ENCODE measurements around the gene CACFD1. TPM values are rescaled to one million over a fixed set of nuclear protein-coding genes. Genes with fewer than 3 reads are reported as not detected.

Gene CACFD1
- total and polyA plus RNA-seq, 2 of the 4 experiments (the other 2 are of a cell fraction) = 2.0 to 6.6 TPM

GRCh38 chr9:133471551-133472276, 11.9 kb downstream of the CACFD1 start:
- ChIA-PET CTCF (no interaction called here), POLR2A (ENCODE audit: unreplicated experiment) (no interaction called here)
- Histone ChIP-seq H3K36me3 (ENCODE audit: control insufficient read depth, insufficient read depth, low read length) (peaks cover 3% of the 10 kb centered on the region; the same call in 1 of the 2 replicates), H2AK9ac (replicated peaks; ENCODE audit: low read depth, low read length, poor library complexity) (no peak overlapping the region), H3K9ac (ENCODE audit: low read depth, low read length) (no peak overlapping the region), H3K27me3 (ENCODE audit: control insufficient read depth, insufficient read depth, low read length) (no peaks in the 10 kb centered on the region), H2AK5ac (ENCODE audit: low read depth, low read length) (no peak overlapping the region), H3K4me3 (ENCODE audit: insufficient read depth, low read depth, low read length) (no peak overlapping the region), H3K56ac (ENCODE audit: extremely low read depth, insufficient read depth, low read length) (no peak overlapping the region), H3K23ac (ENCODE audit: low read depth, low read length) (no peak overlapping the region), H3K79me1 (ENCODE audit: low read depth in 1 of 2, low read length in 2 of 2) (no peaks in the 10 kb centered on the region), H4K20me1 (ENCODE audit: insufficient read depth, low read length) (no peaks in the 10 kb centered on the region), H2AFZ (replicated peaks; ENCODE audit: low read length, poor library complexity) (no peak overlapping the region), H4K91ac (ENCODE audit: insufficient read depth, low read depth, low read length) (no peak overlapping the region), H3K4me1 (ENCODE audit: control insufficient read depth, insufficient read depth, low read length) (no peaks in the 10 kb centered on the region), H4K8ac (ENCODE audit: low read depth in 2 of 2, low read length in 2 of 2) (no peak overlapping the region), H3K4me2 (ENCODE audit: low read depth, low read length) (no peak overlapping the region), H2BK120ac (ENCODE audit: low read depth, low read length) (no peak overlapping the region), H2BK15ac (ENCODE audit: low read depth, low read length) (no peak overlapping the region), H3K4ac (ENCODE audit: low read depth, low read length) (no peak overlapping the region), H3K18ac (ENCODE audit: low read depth, low read length) (no peak overlapping the region), H3K9me1 (ENCODE audit: insufficient read depth, low read length) (no peaks in the 10 kb centered on the region), H2BK5ac (ENCODE audit: low read depth, low read length, poor library complexity, severe bottlenecking) (no peak overlapping the region), H3K27ac (ENCODE audit: insufficient read depth, low read length) (no peak overlapping the region), H4K5ac (ENCODE audit: low read depth, low read length) (no peak overlapping the region), H3K9me3 (ENCODE audit: control insufficient read depth, insufficient read depth, low read length) (no peaks in the 10 kb centered on the region), H3K14ac (replicated peaks; ENCODE audit: low read depth, low read length) (no peak overlapping the region), H2BK20ac (ENCODE audit: low read depth, low read length) (no peak overlapping the region)
- BruUV-seq (replicated peaks) = no TSS peak
- in situ Hi-C loops (cut with MboI; ENCODE audit: low sequenced_read_pairs) (no loop called here), dilution Hi-C loops (cut with HindIII; ENCODE audit: low sequenced_read_pairs, unreplicated experiment) (no loop called here), intact Hi-C loops (cut with micrococcal nuclease) (no loop called here)
- TF ChIP-seq SMC3 (IDR thresholded peaks at IDR 0.05; ENCODE audit: low read depth, low read length) = no peak
- no peak for TF ChIP-seq FOS (IDR thresholded peaks at IDR 0.05; ENCODE audit: low read depth, low read length)
- TF ChIP-seq MAZ (IDR thresholded peaks at IDR 0.05; ENCODE audit: borderline replicate concordance, low read depth, low read length) = no peak
- TF ChIP-seq CEBPB (IDR thresholded peaks at IDR 0.05; ENCODE audit: low read depth, low read length) = no peak
- no peak for TF ChIP-seq POLR2A (IDR thresholded peaks at IDR 0.05; ENCODE audit: low read depth, low read length)
- TF ChIP-seq BHLHE40 (IDR thresholded peaks at IDR 0.05; ENCODE audit: low read depth, low read length) = no peak
- no peak for TF ChIP-seq MAFK (IDR thresholded peaks at IDR 0.05; ENCODE audit: low read depth, low read length)
- TF ChIP-seq ELK1 (IDR thresholded peaks at IDR 0.05; ENCODE audit: borderline replicate concordance, low read depth, low read length) = no peak
- no peak for TF ChIP-seq MXI1 (IDR thresholded peaks at IDR 0.05; ENCODE audit: borderline replicate concordance, low read depth, low read length)
- no peak for TF ChIP-seq USF2 (IDR thresholded peaks at IDR 0.05; ENCODE audit: low read depth, low read length)
- no peak for TF ChIP-seq NFE2L2 (IDR thresholded peaks at IDR 0.05; ENCODE audit: low read depth, low read length)
- no peak for TF ChIP-seq RCOR1 (IDR thresholded peaks at IDR 0.05; ENCODE audit: insufficient replicate concordance, low read length)
- DNase-seq (no peak), ATAC-seq (ENCODE audit: low read depth) (no peak)
- WGBS, 2 experiments (ENCODE audit: extremely low coverage in 2 of 2, insufficient read length in 1 of 2) = 91% methylated on average over 18 of the region's 27 CpGs; no CpG with 5 or more reads in 1 of the 2 experiments

All from IMR-90 (cell line).